Measurements from ENCODE around the gene CD248.

The CD248 gene

GRCh38 chr11:66275396-66275795 is 41.4 kb downstream of the CD248 start:
- no peak overlapping the region for H3K27ac ChIP-seq
- DNase-seq (ENCODE audit: low spot score), result no peak
- no peak for TF ChIP-seq CTCF (IDR thresholded peaks at IDR 0.05)
- no peak overlapping the region for H3K4me3 ChIP-seq

- no peak for TF ChIP-seq CTCF (IDR thresholded peaks at IDR 0.05)
- no peak for DNase-seq (ENCODE audit: low spot score)
- Histone ChIP-seq H3K4me3 (no peak overlapping the region), H3K27ac (no peak overlapping the region)
Measured at GRCh38 chr11:66274219-66274618, 42.6 kb downstream of the CD248 start.

GRCh38 chr11:66272596-66272995 is 44.2 kb downstream of the CD248 start:
- no peak for TF ChIP-seq CTCF (IDR thresholded peaks at IDR 0.05)
- no peak for DNase-seq (ENCODE audit: low spot score)
- H3K4me3 ChIP-seq, result no peak overlapping the region
- no peak overlapping the region for H3K27ac ChIP-seq

- no peak for TF ChIP-seq CTCF (IDR thresholded peaks at IDR 0.05)
- DNase-seq (ENCODE audit: low spot score), result no peak
- no peak overlapping the region for H3K4me3 ChIP-seq
- H3K27ac ChIP-seq, result no peak overlapping the region
Measured at GRCh38 chr11:66271816-66272215, 45.0 kb downstream of the CD248 start.

GRCh38 chr11:66268952-66269905 is 47.6 kb downstream of the CD248 start:
- DNase-seq (ENCODE audit: low spot score), result no peak
- H3K27ac ChIP-seq, result peak overlapping the region; percentile 91 to 99
- no peak for TF ChIP-seq CTCF (IDR thresholded peaks at IDR 0.05)
- peak overlapping the region; percentile 93 for H3K4me3 ChIP-seq

GRCh38 chr11:66268244-66268951 is 48.4 kb downstream of the CD248 start, which contains the start of gene RAB1B:
Gene RAB1B, plus strand, starts transcription at chr11:66268639. Its CDS starts 41 bp downstream, at chr11:66268680.
- peak within 1 kb of the TSS; percentile 93 for H3K4me3 ChIP-seq
- TF ChIP-seq CTCF (IDR thresholded peaks at IDR 0.05), result no peak

More at GRCh38 chr11:66268244-66268951, 48.4 kb downstream of the CD248 start, which contains the start of gene RAB1B:
- H3K27ac ChIP-seq, result peak within 1 kb of the TSS; percentile 91 to 99
- peak; percentile 100 for DNase-seq (ENCODE audit: low spot score)
